ENCODE data around the gene ANKRD39. TPM values are rescaled to one million over a fixed set of nuclear protein-coding genes. Genes with fewer than 3 reads are reported as not detected.

Gene ANKRD39
- total and polyA plus RNA-seq, 4 donors, result 10.0 to 20.5 (median 13.3) TPM

DNA sequence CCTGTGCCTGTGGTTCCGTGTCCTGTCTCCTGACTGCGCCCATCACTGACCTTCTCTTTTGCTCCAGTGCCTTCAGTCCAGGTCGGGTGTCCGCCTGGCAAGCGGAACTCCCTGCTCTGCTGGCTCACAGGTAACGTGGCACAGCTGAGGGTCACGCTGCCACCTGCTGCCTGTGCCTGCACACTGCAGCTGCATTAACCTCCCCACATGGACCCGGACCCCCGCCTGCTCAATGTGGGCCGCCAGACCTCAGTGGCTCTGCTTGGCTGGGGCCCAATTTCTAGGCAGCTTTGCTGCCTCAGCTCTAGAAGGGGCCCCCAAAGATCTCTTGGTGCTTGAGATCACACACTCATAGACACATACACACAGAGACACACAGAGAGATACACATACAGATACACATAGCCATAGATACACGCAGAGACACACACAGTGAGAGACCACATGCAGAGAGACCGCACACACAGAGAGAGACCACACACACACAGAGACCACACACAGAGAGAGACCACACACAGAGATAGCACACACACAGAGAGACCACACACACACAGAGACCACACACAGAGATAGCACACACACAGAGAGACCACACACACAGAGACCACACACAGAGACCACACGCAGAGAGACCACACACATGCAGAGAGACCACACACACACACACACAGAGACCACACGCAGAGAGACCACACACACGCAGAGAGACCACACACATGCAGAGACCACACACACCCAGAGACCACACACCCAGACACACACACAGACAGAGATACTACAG is 56.6 kb downstream of the ANKRD39 start:
- H3K27ac ChIP-seq (ENCODE audit: low read depth in 1 of 2, low read length in 2 of 2), result no peak overlapping the region
- intact Hi-C loops (cut with DNase I), result loop anchor here in 1 of 2 donors (5.0 kb wide), 1 partner anchor 39 kb away; the partner anchor contains the start of gene CNNM4

DNA sequence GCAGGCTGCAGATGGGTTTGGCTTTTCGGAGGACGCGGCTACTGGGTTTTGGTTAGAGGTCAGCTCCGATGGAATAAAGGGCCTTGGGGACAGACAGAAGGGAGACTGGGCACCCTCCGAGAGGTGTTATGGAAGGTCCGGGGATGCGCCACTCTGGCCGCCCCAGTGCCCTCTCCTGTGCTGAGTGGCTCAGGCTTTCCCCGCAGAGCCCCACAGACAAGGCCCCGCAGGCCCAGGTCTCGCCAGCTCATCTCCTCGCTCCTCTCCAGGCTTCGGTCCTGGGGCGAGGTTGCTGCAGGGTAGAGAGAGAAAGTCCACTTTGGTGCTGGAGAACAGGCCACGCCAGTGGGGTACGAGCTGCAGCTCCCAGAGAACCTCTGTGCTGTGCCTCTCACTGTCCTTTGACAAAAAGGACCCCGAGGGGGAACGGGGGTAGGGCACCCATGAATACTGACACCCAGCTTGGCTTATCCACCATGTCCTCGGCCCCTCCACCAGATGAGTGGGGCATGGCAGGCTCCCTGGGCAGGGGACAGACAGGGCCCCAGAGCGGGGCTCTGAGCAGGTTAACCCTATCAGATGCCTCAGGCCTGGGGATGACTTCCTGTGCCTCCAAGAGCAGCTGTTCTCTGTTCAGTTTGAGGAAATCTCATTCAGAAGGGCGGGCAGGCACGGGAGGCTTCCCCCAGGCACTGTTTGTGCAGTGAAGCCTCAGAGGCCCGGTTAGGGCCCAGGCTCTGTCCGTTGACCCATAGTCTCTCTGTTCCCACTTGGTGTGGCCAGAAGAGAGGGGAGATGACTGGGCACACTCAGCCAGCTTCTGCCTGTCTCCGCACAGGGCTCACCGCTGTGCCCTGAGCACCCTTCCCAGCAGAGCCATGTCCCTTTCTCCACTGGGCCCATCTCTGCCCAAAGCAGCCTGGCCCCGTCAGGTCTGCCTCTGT is 57.5 kb downstream of the ANKRD39 start:
- no peaks in the 10 kb centered on the region for H3K9me3 ChIP-seq (ENCODE audit: control insufficient read depth, low read length)
- DNase-seq, result peak; percentile 13 to 74
- intact Hi-C loops (cut with DNase I), result loop anchor here in 1 of 2 donors (5.0 kb wide), 1 partner anchor 38 kb away; the partner anchor contains the start of gene CNNM4
- peaks cover 0 to 6% of the 10 kb centered on the region in 2 donors for H3K36me3 ChIP-seq (ENCODE audit: control insufficient read depth in 1 of 2, insufficient read depth in 2 of 2, low read length in 1 of 2)
- H3K27ac ChIP-seq (ENCODE audit: low read depth in 1 of 2, low read length in 2 of 2), result no peak overlapping the region
- H3K4me1 ChIP-seq (ENCODE audit: control insufficient read depth in 1 of 2, insufficient read depth in 2 of 2, low read length in 2 of 2), result no peaks in the 10 kb centered on the region
- H3K4me3 ChIP-seq (ENCODE audit: low read length in 2 of 2), result no peak overlapping the region
- no peaks in the 10 kb centered on the region for H3K27me3 ChIP-seq (ENCODE audit: control insufficient read depth in 1 of 2, insufficient read depth in 2 of 2, low read length in 1 of 2)
- 89% methylated on average over 27 of the region's 27 CpGs for WGBS, 2 donors
- peak; percentile 34 for ATAC-seq (ENCODE audit: low FRiP score)

More for the DNA sequence above, 56.6 kb downstream of the ANKRD39 start:
- DNase-seq (peak; percentile 80 to 90), ATAC-seq (ENCODE audit: low FRiP score) (peak; percentile 86)
- no peaks in the 10 kb centered on the region for H3K9me3 ChIP-seq (ENCODE audit: control insufficient read depth, low read length)
- no peaks in the 10 kb centered on the region for H3K4me1 ChIP-seq (ENCODE audit: control insufficient read depth in 1 of 2, insufficient read depth in 2 of 2, low read length in 2 of 2)
- H3K4me3 ChIP-seq (ENCODE audit: low read length in 2 of 2), result no peak overlapping the region
- H3K27me3 ChIP-seq (ENCODE audit: control insufficient read depth in 1 of 2, insufficient read depth in 2 of 2, low read length in 1 of 2), result no peaks in the 10 kb centered on the region
- peaks cover 0 to 6% of the 10 kb centered on the region in 2 donors for H3K36me3 ChIP-seq (ENCODE audit: control insufficient read depth in 1 of 2, insufficient read depth in 2 of 2, low read length in 1 of 2)
- WGBS, 2 donors, result 33 to 34% methylated on average over 15 of the region's 15 CpGs

DNA sequence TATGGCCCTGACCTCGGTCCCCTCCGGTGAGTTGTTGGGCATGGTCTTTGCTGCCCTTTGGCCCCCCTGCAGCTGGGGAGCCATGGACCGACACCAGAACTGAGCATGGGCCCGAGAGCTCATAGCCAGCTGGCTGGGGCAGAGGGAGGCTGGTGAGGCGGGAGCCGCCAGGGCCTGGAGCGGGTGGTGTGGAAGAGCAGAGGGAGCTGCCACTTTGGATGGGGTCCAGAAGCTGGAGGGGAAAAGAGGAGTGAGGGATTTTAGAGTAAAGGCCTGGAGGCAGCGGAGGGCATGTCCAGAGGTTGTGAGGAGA is 58.2 kb downstream of the ANKRD39 start:
- ATAC-seq (ENCODE audit: low FRiP score) (no peak), DNase-seq (peak in 1 of 2 donors; percentile 53)
- Histone ChIP-seq H3K27ac (ENCODE audit: low read depth in 1 of 2, low read length in 2 of 2) (no peak overlapping the region), H3K9me3 (ENCODE audit: control insufficient read depth, low read length) (no peaks in the 10 kb centered on the region), H3K4me1 (ENCODE audit: control insufficient read depth in 1 of 2, insufficient read depth in 2 of 2, low read length in 2 of 2) (no peaks in the 10 kb centered on the region), H3K27me3 (ENCODE audit: control insufficient read depth in 1 of 2, insufficient read depth in 2 of 2, low read length in 1 of 2) (no peaks in the 10 kb centered on the region), H3K4me3 (ENCODE audit: low read length in 2 of 2) (no peak overlapping the region), H3K36me3 (ENCODE audit: control insufficient read depth in 1 of 2, insufficient read depth in 2 of 2, low read length in 1 of 2) (peaks cover 0 to 6% of the 10 kb centered on the region in 2 donors)
- intact Hi-C loops (cut with DNase I), result loop anchor here (1.0 to 10.0 kb wide), 2 partner anchors 12 to 55 kb away; partner anchors contain the start of gene LMAN2L (in 1 of the 2)
- WGBS, 2 donors, result 83% methylated on average over 8 of the region's 8 CpGs

DNA sequence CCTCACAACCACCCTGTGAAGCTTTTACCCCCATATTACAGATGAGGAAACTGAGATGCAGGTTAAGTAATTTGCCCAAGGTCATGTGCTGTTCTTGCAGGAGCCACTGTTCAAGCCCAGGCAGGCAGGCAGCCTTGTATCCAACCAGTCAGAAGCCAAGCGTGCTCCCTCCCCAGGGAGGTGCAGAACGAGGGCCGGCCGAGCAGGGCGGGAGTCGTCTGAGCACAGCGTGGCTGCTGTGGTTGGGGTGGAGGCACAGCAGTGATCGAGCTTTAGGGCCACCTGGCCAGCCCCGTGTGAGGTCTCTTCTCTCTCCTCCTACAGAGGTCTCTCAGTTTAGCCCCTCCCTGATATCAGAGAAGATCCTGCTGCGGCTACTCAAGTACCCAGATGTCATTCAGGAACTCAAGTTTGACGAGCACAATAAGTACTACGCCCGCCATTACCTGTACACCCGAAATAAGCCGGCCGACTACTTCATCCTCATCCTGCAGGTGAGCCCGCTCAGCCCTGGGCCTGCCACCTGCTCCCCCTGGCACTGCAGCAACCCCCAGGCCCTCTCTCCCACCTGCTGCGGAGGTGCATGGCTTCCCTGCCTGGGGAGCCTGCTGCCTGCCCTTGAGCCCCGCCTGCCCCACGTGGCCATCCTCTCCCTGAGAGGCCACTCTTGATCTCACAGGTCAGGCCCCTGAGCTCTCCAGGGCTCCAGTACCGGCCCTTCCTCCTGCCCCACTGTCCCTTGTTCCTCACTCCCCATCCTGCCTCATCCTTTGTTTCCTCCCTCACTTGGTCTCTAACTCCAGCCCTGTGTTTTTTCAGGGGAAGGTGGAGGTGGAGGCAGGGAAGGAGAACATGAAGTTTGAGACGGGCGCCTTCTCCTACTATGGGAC is 58.8 kb downstream of the ANKRD39 start:
- no peak overlapping the region for H3K4me3 ChIP-seq (ENCODE audit: low read length in 2 of 2)
- 86 to 89% methylated on average over 23 of the region's 23 CpGs for WGBS, 2 donors
- DNase-seq (peak; percentile 33 to 62), ATAC-seq (ENCODE audit: low FRiP score) (no peak)
- intact Hi-C loops (cut with DNase I), result loop anchor here (1.0 to 10.0 kb wide), 2 partner anchors 12 to 54 kb away; partner anchors contain the start of gene LMAN2L (in 1 of the 2)
- H3K9me3 ChIP-seq (ENCODE audit: control insufficient read depth, low read length), result no peaks in the 10 kb centered on the region
- no peak overlapping the region for H3K27ac ChIP-seq (ENCODE audit: low read depth in 1 of 2, low read length in 2 of 2)
- H3K27me3 ChIP-seq (ENCODE audit: control insufficient read depth in 1 of 2, insufficient read depth in 2 of 2, low read length in 1 of 2), result no peaks in the 10 kb centered on the region
- H3K36me3 ChIP-seq (ENCODE audit: control insufficient read depth in 1 of 2, insufficient read depth in 2 of 2, low read length in 1 of 2), result peaks cover 0 to 6% of the 10 kb centered on the region in 2 donors
- no peaks in the 10 kb centered on the region for H3K4me1 ChIP-seq (ENCODE audit: control insufficient read depth in 1 of 2, insufficient read depth in 2 of 2, low read length in 2 of 2)

Small RNA genes lying within 50 kb of the gene (microRNA-seq; reads per million reads assigned to microRNA genes)
- 0 to 2.4 reads per million in 2 donors for gene MIR3127

Other genes with a start within 250 kb of the ANKRD39 start
- gene KANSL3, start 219.7 kb downstream of the ANKRD39 start, total RNA-seq, result 10 to 100 TPM; 49.9 to 63.0 TPM
- gene KANSL3, start 219.7 kb downstream of the ANKRD39 start, polyA plus RNA-seq, result 10 to 100 TPM; 15.4 to 31.6 TPM
- under 1 TPM; 0.10 to 0.42 TPM for gene FER1L5, start 215.3 kb downstream of the ANKRD39 start, total RNA-seq
- under 1 TPM in 1 of 2 donors, not detected in 1; 0.05 TPM for gene FER1L5, start 215.3 kb downstream of the ANKRD39 start, polyA plus RNA-seq
- gene LMAN2L, start 118.0 kb downstream of the ANKRD39 start, total RNA-seq, result 10 to 100 TPM; 11.3 to 15.7 TPM
- gene LMAN2L, start 118.0 kb downstream of the ANKRD39 start, polyA plus RNA-seq, result 10 to 100 TPM in 1 of 2 donors, 1 to 10 TPM in 1; 5.1 to 12.9 TPM
- gene CNNM4, start 97.1 kb downstream of the ANKRD39 start, total RNA-seq, result 1 to 10 TPM; 7.8 to 8.1 TPM
- gene CNNM4, start 97.1 kb downstream of the ANKRD39 start, polyA plus RNA-seq, result 1 to 10 TPM; 2.3 to 4.2 TPM
- 10 to 100 TPM; 11.1 to 16.8 TPM for gene CNNM3, start 41.7 kb downstream of the ANKRD39 start, total RNA-seq
- gene CNNM3, start 41.7 kb downstream of the ANKRD39 start, polyA plus RNA-seq, result 10 to 100 TPM in 1 of 2 donors, 1 to 10 TPM in 1; 2.9 to 10.2 TPM
- gene ANKRD23, start 14.0 kb downstream of the ANKRD39 start, total RNA-seq, result 1 to 10 TPM; 4.6 to 5.4 TPM
- gene ANKRD23, start 14.0 kb downstream of the ANKRD39 start, polyA plus RNA-seq, result 1 to 10 TPM in 1 of 2 donors, not detected in 1; 5.3 TPM
- gene SEMA4C, start 12.1 kb upstream of the ANKRD39 start, total RNA-seq, result 10 to 100 TPM; 49.6 to 55.6 TPM
- gene SEMA4C, start 12.1 kb upstream of the ANKRD39 start, polyA plus RNA-seq, result 10 to 100 TPM in 1 of 2 donors, 1 to 10 TPM in 1; 6.1 to 38.8 TPM
- gene FAM178B, start 128.6 kb upstream of the ANKRD39 start, total RNA-seq, result 1 to 10 TPM in 1 of 2 donors, under 1 TPM in 1; 0.75 to 1.2 TPM
- gene FAM178B, start 128.6 kb upstream of the ANKRD39 start, polyA plus RNA-seq, result 1 to 10 TPM; 3.4 to 5.9 TPM
- 10 to 100 TPM; 12.0 to 14.6 TPM for gene FAHD2B, start 236.9 kb upstream of the ANKRD39 start, total RNA-seq
- gene FAHD2B, start 236.9 kb upstream of the ANKRD39 start, polyA plus RNA-seq, result 10 to 100 TPM; 13.1 to 20.0 TPM